Neuronal stem cell (in vitro differentiated cells): ENCODE results near the gene ELMOD1.

ENCODE experiments used
- DNase-seq: peaks from one replicate; pipeline ENCODE4 v3.0.0-alpha.2; 2013; ENCODE audit warnings: low spot score
- H2AFZ ChIP-seq: one replicate; pipeline ENCODE4 v1.6.1; 2013; ENCODE audit warnings: mild to moderate bottlenecking, low read length, inconsistent platforms
- H2AK5ac ChIP-seq: 2 replicates; pipeline ENCODE4 v1.6.1; 2013; ENCODE audit warnings: low read depth, mild to moderate bottlenecking, inconsistent platforms, low read length, moderate library complexity, mixed read lengths
- H2BK120ac ChIP-seq: 2 replicates; pipeline ENCODE4 v1.6.1; 2013; ENCODE audit warnings: low read depth, mild to moderate bottlenecking, inconsistent platforms, low read length, moderate library complexity, mixed read lengths
- H2BK12ac ChIP-seq: one replicate; pipeline ENCODE4 v1.6.1; 2013; ENCODE audit warnings: low read length, inconsistent platforms
- H2BK15ac ChIP-seq: 2 replicates; pipeline ENCODE4 v1.6.1; 2013; ENCODE audit warnings: mild to moderate bottlenecking, low read length, inconsistent platforms, mixed read lengths
- H2BK5ac ChIP-seq: one replicate; pipeline ENCODE4 v1.6.1; 2013; ENCODE audit warnings: inconsistent platforms, mild to moderate bottlenecking, low read length, moderate library complexity
- H3K14ac ChIP-seq: one replicate; pipeline ENCODE4 v1.6.1; 2013; ENCODE audit warnings: low read length, inconsistent platforms
- H3K18ac ChIP-seq: 2 replicates; pipeline ENCODE4 v1.6.1; 2013; ENCODE audit warnings: low read length, inconsistent platforms
- H3K23ac ChIP-seq: 2 replicates; pipeline ENCODE4 v1.6.1; 2013; ENCODE audit warnings: low read depth, mild to moderate bottlenecking, mixed read lengths, low read length, inconsistent platforms; ENCODE audit not compliant: poor library complexity
- H3K27ac ChIP-seq: replicated peaks from 3 replicates; pipeline ENCODE4 v1.5.1; 2013; ENCODE audit warnings: low read length, inconsistent platforms
- H3K27me3 ChIP-seq, 3 experiments: 2 replicates each; pipeline ENCODE4 v1.6.1; 2013; ENCODE audit warnings: low read length in 3 of 3, mild to moderate bottlenecking in 2 of 3, inconsistent platforms in 1 of 3, low read depth in 1 of 3, mixed read lengths in 1 of 3, moderate library complexity in 1 of 3; ENCODE audit not compliant: control insufficient read depth in 3 of 3, insufficient read depth in 3 of 3
- H3K36me3 ChIP-seq, 2 donors: replicated peaks in 1 of 2; 2 replicates each; pipeline ENCODE4 v1.6.1; 2013; ENCODE audit warnings: low read length in 2 of 2; ENCODE audit not compliant: control insufficient read depth in 2 of 2, insufficient read depth in 2 of 2
- H3K4ac ChIP-seq: 2 replicates; pipeline ENCODE4 v1.6.1; 2013; ENCODE audit warnings: inconsistent platforms, mild to moderate bottlenecking, low read length, moderate library complexity
- H3K4me1 ChIP-seq, 2 donors: 1 replicate in 1 of 2; 2 replicates in 1 of 2; pipeline ENCODE4 v1.6.1; 2013; ENCODE audit warnings: low read length in 2 of 2, low read depth in 1 of 2; ENCODE audit not compliant: control insufficient read depth in 2 of 2, insufficient read depth in 1 of 2
- H3K4me2 ChIP-seq: one replicate; pipeline ENCODE4 v1.6.1; 2013; ENCODE audit warnings: mild to moderate bottlenecking, low read length, inconsistent platforms; ENCODE audit not compliant: insufficient read depth, poor library complexity, severe bottlenecking
- H3K4me3 ChIP-seq, 2 donors: 2 replicates each; pipeline ENCODE4 v1.5.1; 2013; ENCODE audit warnings: low read length in 2 of 2, mild to moderate bottlenecking in 2 of 2, inconsistent platforms in 1 of 2, moderate library complexity in 1 of 2
- H3K79me1 ChIP-seq: one replicate; pipeline ENCODE4 v1.6.1; 2013; ENCODE audit warnings: low read depth, mild to moderate bottlenecking, inconsistent platforms, low read length, moderate library complexity
- H3K9ac ChIP-seq: one replicate; pipeline ENCODE4 v1.6.1; 2013; ENCODE audit warnings: mild to moderate bottlenecking, low read depth, low read length, inconsistent platforms; ENCODE audit not compliant: poor library complexity
- H3K9me3 ChIP-seq, 2 donors: replicated peaks in 1 of 2; 2 replicates each; pipeline versions ENCODE3 to v1.6.1; 2013; ENCODE audit warnings: low read length in 2 of 2, mild to moderate bottlenecking in 2 of 2, inconsistent platforms in 1 of 2, low read depth in 1 of 2, mixed read lengths in 1 of 2, moderate library complexity in 1 of 2; ENCODE audit not compliant: control insufficient read depth in 2 of 2, insufficient read depth in 1 of 2
- H4K8ac ChIP-seq: one replicate; pipeline ENCODE4 v1.6.1; 2013; ENCODE audit warnings: low read depth, mild to moderate bottlenecking, inconsistent platforms, low read length, moderate library complexity
- H4K91ac ChIP-seq: one replicate; pipeline ENCODE4 v1.6.1; 2013; ENCODE audit warnings: low read length, low read depth, mild to moderate bottlenecking, inconsistent platforms; ENCODE audit not compliant: poor library complexity
- WGBS, 2 donors: extraction: QIAGEN DNeasy Blood & Tissue Kit; methylation state at CpG; one replicate each; pipeline ENCODE4 v1.1.7; 2013; ENCODE audit warnings: missing lambda C conversion rate in 2 of 2, mixed read lengths in 1 of 2; ENCODE audit not compliant: insufficient read length in 2 of 2, insufficient replicate concordance in 1 of 2; ENCODE audit errors: extremely low coverage in 2 of 2; 5-methylcytosine and 5-hydroxymethylcytosine counted together

The ELMOD1 gene

GRCh38 chr11:107702109-107702660 is 111.2 kb downstream of the ELMOD1 start:
- Histone ChIP-seq H3K4me3 (no peak overlapping the region), H2BK5ac (no peak overlapping the region), H2BK12ac (no peak overlapping the region), H4K91ac (no peak overlapping the region), H3K14ac (no peak overlapping the region), H3K23ac (no peak overlapping the region), H3K27me3 (peaks cover 0 to 51% (median 0%) of the 10 kb centered on the region in 3 experiments), H3K9me3 (no peaks in the 10 kb centered on the region), H2BK120ac (no peak overlapping the region), H3K27ac (no peak overlapping the region), H2BK15ac (no peak overlapping the region), H3K4ac (no peak overlapping the region), H3K9ac (no peak overlapping the region), H3K36me3 (no peaks in the 10 kb centered on the region), H2AK5ac (no peak overlapping the region), H3K79me1 (no peaks in the 10 kb centered on the region), H3K18ac (no peak overlapping the region), H4K8ac (no peak overlapping the region), H2AFZ (no peak overlapping the region), H3K4me2 (no peak overlapping the region), H3K4me1 (peaks cover 2 to 10% of the 10 kb centered on the region in 2 donors)
- no CpG with 5 or more reads among the region's 7 CpGs for WGBS, 2 donors
- no peak for DNase-seq

DNA sequence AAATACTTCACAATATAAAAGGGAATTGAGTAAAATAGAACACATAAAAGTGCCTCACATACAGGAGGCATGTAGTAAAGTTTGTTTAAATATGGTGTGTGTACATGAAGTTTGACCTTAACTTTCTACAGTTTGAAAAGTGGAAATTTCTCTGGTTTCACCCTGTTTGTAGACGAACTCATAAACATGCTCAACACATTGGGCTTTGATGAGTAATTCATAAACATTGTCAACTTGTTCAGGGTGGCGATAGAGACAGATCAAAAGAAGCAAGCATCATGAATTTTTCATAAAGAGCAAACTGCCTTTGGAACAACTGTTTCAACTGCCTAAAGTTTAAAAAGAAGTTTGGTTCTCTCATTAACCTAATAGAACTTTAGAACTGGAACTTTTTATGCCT is 111.8 kb downstream of the ELMOD1 start:
- H3K27ac ChIP-seq: no peak overlapping the region
- no peak overlapping the region for H2BK15ac ChIP-seq
- H3K79me1 ChIP-seq: no peaks in the 10 kb centered on the region
- no peak overlapping the region for H4K8ac ChIP-seq
- H3K9me3 ChIP-seq: no peaks in the 10 kb centered on the region
- H3K14ac ChIP-seq: no peak overlapping the region
- peaks cover 5 to 10% of the 10 kb centered on the region in 2 donors for H3K4me1 ChIP-seq
- DNase-seq: no peak
- no peak overlapping the region for H2BK5ac ChIP-seq
- H3K4ac ChIP-seq: no peak overlapping the region
- WGBS, 2 donors: no CpG with 5 or more reads among the region's 2 CpGs
- H2AK5ac ChIP-seq: no peak overlapping the region
- no peak overlapping the region for H2AFZ ChIP-seq
- H4K91ac ChIP-seq: no peak overlapping the region
- no peak overlapping the region for H3K18ac ChIP-seq
- no peak overlapping the region for H3K4me2 ChIP-seq
- no peak overlapping the region for H2BK120ac ChIP-seq
- no peaks in the 10 kb centered on the region for H3K36me3 ChIP-seq
- no peak overlapping the region for H2BK12ac ChIP-seq
- H3K4me3 ChIP-seq: no peak overlapping the region
- H3K27me3 ChIP-seq: peaks cover 0 to 55% (median 0%) of the 10 kb centered on the region in 3 experiments
- H3K9ac ChIP-seq: no peak overlapping the region
- H3K23ac ChIP-seq: no peak overlapping the region

DNA sequence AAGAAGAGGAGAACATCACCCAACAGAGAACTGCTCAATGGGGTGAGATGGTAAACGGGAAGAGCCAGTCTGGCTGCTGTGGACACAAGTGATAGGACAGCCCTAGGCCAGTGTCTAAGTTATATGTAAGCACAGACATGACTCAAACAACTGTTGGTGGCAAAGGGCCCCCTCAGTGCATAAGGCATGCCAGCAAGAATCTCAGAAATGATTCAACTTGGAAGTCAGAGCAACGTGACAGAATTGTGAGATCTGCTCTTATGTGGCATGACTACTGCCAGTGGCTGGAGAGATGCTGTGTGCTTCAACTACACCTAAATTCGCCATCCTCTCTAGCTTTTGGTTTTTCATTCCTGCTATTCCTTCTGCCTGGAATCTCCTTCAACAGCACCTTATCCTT is 113.5 kb downstream of the ELMOD1 start:
- Histone ChIP-seq H2AFZ (no peak overlapping the region), H4K8ac (no peak overlapping the region), H3K36me3 (no peaks in the 10 kb centered on the region), H3K9me3 (no peaks in the 10 kb centered on the region), H3K14ac (no peak overlapping the region), H4K91ac (no peak overlapping the region), H3K4me3 (no peak overlapping the region), H3K18ac (no peak overlapping the region), H3K9ac (no peak overlapping the region), H3K4me2 (no peak overlapping the region), H3K79me1 (no peaks in the 10 kb centered on the region), H3K4me1 (peaks cover 5 to 10% of the 10 kb centered on the region in 2 donors), H2AK5ac (no peak overlapping the region), H2BK12ac (no peak overlapping the region), H2BK120ac (no peak overlapping the region), H3K27me3 (peaks cover 0 to 69% (median 0%) of the 10 kb centered on the region in 3 experiments), H3K23ac (no peak overlapping the region), H2BK15ac (no peak overlapping the region), H3K27ac (no peak overlapping the region), H2BK5ac (no peak overlapping the region), H3K4ac (no peak overlapping the region)
- WGBS, 2 donors: no CpG with 5 or more reads among the region's 3 CpGs
- DNase-seq: no peak

DNA sequence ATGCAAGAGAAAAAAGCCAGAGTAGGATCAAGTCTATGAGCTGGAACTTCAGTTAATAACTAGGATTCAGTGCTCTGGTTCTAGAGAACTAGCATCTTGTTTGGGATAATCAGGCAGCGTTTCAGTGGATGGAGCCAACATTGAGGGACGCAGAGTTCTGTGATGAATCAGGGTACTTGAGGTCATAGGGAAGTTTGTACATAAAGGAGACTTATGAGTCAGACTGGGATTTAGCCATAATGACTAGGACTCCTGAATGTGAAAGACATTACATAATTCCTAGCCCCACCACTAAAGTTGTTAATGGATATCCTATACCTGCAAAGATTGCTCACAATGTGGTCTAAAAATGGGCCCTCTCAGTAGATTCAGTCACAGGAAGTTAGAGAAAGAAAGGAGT is 114.1 kb downstream of the ELMOD1 start:
- no peak overlapping the region for H3K4me3 ChIP-seq
- H3K4ac ChIP-seq: no peak overlapping the region
- H4K91ac ChIP-seq: no peak overlapping the region
- no peak overlapping the region for H3K18ac ChIP-seq
- no peak overlapping the region for H4K8ac ChIP-seq
- WGBS, 2 donors: no CpG with 5 or more reads among the region's 2 CpGs
- H2BK15ac ChIP-seq: no peak overlapping the region
- no peak overlapping the region for H2AK5ac ChIP-seq
- H3K36me3 ChIP-seq: no peaks in the 10 kb centered on the region
- peaks cover 5 to 10% of the 10 kb centered on the region in 2 donors for H3K4me1 ChIP-seq
- no peak overlapping the region for H2BK120ac ChIP-seq
- H3K23ac ChIP-seq: no peak overlapping the region
- peaks cover 0 to 73% (median 0%) of the 10 kb centered on the region in 3 experiments for H3K27me3 ChIP-seq
- no peaks in the 10 kb centered on the region for H3K79me1 ChIP-seq
- DNase-seq: no peak
- no peak overlapping the region for H3K27ac ChIP-seq
- H2AFZ ChIP-seq: no peak overlapping the region
- H3K9ac ChIP-seq: no peak overlapping the region
- no peak overlapping the region for H2BK12ac ChIP-seq
- no peak overlapping the region for H2BK5ac ChIP-seq
- no peaks in the 10 kb centered on the region for H3K9me3 ChIP-seq
- H3K14ac ChIP-seq: no peak overlapping the region
- H3K4me2 ChIP-seq: no peak overlapping the region
